Hematopoietic multipotent progenitor cell treated with erythropoietin and hydrocortisone succinate and interleukin-3 and kit ligand, for 6 days (in vitro differentiated cells): ENCODE results near the gene RFPL4A.
"Not testable (repeated sequence)": the region's sequence is repeated elsewhere in the genome, so short reads cannot be mapped to it uniquely, and the experiment has no call there.

ENCODE experiments used
- DNase-seq: peaks from one replicate; pipeline ENCODE4 v3.0.0-alpha.2; 2015

Gene RFPL4A

DNA sequence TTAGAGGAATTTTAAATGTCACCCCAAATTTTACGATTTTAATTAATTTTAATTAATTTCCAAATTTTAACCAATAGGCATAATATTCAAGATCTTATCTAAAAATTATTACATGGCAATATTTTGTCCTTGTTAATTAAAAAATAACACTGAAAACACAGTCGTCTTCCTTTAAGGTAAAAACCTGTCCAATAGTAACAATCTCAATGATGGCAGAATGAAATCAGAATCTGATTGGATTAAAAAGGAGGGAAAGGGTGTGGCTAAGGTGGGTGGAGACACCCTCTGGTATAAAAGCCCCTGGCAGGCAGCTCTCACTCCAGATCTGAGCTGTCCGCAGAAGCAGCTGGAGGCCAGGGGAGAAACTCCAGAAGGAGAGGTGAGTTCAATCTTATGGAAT lies at the start of gene RFPL4A:
TSS of gene RFPL4A (plus strand) at position 301 of the 400 bp plus-strand sequence. CDS start 2,704 bp downstream, outside the sequence.
- not testable (repeated sequence) for DNase-seq

DNA sequence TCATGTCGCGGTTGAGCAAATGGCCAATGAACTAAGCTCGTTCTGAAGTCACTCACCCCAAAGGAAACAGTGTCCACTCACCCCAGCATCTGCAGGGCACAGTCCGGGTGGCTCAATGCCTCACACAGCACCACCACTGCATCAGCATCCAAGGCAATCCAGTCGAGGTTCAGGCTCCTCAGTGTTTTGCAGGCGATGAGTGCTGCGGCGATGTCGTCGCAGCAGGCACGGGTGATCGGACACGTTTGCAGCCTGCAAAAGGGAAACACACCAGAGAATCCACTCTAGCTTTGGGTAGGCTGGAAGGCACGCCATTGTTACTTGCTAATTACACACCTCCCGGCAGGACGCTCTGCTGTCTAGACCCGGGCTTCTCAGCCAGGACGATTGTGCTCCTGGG lies 47.2 kb upstream of the RFPL4A start:
- DNase-seq = no peak

DNA sequence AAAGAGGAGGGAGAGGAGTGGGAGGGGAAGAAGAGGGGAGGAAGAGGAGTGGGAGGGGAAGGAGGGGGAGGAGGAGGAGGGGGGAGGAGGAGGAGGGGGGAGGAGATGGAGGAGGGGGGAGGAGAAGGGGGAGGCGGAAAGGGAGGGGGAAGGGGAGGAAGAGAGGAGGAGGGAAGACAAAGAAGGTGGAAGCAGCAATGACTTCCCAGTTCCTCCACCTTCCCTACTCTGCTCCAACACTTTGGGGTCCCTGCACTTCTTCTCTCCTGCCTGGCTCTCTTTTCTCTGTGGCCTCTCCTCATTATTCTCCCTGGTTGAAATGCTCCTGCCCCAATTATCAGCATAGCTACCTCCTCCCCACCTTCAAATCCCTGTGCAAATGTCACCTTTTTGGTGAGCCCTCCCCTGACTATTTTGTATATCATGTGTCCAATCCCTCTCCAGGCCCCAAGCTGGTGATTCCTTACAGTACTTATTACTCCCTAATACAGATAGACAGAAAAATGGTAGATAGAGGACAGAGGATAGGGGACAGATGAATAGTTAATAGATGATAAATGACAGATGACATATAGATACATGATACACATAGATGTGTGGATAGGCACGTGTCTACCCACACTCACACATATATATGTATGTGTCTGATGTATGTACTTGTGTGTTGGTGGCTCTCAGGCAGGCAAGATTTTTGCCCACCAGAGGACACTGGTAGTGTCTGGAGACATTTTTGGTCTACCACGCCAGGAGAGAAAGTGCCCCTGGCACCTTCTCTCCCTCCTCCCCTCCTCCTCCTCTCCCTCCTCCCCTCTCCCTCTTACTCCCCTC lies 45.9 kb upstream of the RFPL4A start:
- no peak for DNase-seq

DNA sequence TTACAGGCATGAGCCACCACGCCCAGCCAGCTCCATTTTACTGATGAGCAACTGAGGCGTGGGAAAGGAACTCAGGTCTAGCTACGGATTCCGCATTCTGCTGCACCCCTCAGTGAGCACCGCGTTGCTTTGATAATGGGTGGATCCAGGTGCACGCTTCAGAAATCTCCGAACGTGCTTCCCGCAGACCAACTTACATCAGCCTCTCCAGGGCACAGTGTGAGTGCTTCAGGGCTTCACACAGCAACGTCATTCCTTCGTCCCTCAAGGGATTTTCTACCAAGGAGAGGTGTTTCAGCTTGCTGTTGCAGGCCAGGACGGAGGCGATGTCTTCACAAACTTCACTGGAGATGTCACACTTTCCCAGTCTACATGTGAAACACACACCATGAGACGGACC lies 42.4 kb upstream of the RFPL4A start:
- no peak for DNase-seq

DNA sequence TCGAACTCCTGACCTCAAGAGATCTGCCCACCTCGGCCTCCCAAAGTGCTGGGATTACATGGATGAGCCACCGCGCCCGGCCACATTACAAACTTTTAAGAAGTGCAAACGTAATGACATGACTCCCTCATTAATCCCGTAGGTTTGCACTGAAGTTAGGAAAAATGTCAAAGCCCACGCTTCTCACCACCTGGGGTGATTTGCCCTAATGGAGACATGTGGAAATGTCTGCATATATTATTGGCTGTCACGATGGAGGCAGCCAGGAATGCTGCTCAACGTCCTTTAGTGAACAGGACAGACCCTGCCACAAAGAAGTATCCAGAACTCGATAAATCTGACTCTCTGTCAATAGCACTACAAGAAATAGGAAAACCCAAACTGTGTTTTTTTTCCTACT lies 41.6 kb upstream of the RFPL4A start:
- DNase-seq = no peak

DNA sequence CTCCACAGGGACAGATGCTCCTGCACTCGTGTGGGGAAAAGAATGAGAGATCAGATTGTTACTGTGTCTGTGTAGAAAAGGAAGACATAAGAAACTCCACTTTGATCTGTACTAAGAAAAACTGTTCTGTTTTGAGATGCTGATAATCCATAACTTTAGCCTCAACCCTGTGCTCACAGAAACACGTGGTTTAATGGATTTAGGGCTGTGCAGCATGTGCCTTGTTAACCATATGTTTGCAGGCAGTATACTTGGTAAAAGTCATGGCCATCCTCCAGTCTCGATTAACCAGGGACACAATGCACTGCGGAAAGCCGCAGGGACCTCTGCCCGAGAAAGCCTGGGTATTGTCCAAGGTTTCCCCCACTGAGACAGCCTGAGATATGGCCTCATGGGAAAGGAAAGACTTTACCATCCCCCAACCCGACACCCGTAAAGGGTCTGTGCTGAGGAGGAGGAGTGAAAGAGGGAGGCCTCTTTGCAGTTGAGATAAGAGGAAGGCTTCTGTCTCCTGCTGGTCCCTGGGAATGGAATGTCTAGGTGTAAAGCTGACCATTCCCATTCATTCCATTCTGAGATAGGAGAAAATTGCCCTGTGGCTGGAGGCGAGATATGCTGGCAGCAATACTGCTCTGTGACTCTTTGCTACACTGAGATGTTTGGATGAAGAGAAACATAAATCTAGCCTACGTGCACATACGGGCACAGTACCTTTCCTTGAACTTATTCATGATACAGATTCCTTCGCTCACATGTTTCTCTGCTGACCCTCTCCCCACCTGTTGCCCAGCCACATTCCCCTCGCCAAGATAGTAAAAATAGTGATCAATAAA lies 40.8 kb upstream of the RFPL4A start:
- not testable (repeated sequence) for DNase-seq

DNA sequence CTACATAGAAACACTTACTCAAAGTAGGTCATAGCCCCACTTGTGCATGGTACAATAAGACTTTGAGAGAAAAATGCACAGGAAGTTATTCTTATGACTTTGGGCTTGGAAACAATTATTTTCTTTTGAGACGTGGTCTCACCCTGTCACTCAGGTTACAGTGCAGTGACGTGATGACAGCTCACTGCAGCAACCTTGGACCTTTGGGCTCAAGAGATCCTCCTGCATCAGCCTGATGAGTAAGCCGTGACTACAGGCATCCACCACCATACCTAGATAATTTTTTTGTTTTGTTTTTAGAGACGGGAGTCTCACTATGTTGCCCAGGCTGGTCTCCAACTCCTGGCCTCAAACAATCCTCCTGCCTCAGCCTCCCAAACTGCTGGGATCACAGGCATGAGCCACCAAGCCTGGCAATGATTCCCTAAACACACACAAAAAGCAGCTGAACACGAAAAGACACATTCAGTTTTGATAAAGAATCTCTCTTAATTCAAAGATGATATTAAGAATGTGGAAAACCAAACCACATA lies 38.6 kb upstream of the RFPL4A start:
- DNase-seq = no peak

DNA sequence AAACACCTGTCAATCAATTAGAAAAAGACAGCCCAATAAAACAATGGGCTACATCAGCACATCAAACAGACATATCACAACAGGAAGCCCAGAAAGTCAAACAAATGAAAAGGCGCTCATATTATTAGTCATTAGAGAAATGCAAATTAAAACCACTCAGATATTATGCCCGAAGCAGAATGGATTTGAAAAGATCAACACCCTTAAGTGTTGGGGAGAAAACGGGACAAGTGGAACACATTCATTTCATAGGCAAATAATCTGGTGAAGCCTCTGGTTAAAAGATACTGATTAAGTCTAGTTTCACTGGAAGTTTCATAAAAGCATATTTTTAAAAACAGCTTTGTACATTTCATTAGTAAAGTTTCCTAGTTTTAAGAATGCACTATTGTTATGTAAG lies 38.1 kb upstream of the RFPL4A start:
- DNase-seq = no peak

DNA sequence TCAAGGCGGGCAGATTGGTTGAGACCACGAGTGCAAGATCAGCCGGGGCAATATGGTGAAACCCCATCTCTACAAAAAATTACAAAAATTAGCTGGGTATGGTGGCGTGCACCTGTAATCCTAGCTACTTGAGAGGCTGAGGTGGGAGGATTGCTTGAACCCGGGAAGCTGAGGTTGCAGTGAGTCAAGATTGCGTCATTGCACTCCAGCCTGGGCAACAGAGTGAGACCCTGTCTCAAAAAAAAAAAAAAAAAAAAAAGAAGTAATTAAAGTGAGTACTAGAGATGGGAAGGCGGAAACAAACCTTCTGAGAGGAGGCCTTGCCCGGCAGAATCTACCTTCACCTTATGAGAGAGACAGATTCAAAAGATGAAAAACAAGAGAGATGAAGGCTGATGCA lies 35.4 kb upstream of the RFPL4A start:
- no peak for DNase-seq

DNA sequence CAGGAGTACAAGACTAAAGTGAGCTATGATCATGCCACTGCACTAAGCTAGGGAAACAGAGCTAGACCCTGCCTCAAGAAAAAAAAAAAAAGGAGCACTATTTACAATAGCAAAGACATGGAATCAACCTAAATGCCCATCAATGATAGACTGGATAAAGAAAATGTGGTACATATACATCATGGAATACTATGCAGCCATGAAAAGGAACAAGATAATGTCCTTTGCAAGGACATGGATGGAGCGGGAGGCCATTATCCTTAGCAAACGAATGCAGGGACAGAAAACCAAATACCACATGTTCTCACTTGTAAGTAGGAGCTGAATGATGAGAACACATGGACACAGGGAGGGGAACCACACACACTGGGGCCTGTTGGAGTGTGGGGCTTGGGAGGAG lies 28.5 kb upstream of the RFPL4A start:
- not testable (repeated sequence) for DNase-seq

DNA sequence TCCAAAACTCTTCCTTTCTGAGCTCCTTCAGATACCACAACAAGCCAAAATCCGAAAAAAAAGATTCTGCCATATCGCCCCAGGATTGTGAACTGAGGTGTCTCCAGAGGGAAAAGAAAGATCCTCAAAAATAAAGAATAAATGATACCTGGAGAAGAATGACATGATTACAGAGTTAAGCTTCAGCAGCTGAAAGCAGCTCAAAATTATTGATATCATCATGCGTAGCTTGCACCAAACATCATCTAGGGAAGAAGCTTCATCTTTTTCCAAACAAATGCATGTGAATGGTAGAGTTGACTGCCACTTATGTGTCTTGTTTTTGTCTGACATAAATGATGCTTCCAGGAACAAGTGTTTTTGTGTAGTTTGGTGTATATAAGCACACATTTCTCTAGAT lies 20.6 kb upstream of the RFPL4A start, which contains the start of gene NLRP9:
TSS of gene NLRP9 (minus strand) at position 101 of the 400 bp plus-strand sequence. CDS start at position 73, 28 bp downstream.
- no peak for DNase-seq

DNA sequence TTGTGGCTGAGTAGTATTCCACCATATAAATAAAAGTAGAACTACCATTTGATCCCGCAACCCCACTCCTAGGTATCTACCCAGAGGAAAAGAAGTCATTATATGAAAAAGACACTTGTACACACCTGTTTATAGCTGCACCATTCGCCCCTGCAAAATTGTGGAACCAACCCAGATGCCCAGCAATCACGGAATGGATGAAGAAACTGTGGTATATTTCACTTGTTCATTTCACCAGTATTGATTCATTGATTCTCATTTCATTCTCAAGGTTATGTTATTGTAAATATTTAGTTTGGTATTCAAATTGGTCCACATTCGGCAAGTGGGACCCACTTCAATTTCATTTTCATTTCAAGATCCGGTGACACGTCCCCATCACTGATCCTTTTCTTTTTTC lies 8.2 kb upstream of the RFPL4A start:
- no peak for DNase-seq

DNA sequence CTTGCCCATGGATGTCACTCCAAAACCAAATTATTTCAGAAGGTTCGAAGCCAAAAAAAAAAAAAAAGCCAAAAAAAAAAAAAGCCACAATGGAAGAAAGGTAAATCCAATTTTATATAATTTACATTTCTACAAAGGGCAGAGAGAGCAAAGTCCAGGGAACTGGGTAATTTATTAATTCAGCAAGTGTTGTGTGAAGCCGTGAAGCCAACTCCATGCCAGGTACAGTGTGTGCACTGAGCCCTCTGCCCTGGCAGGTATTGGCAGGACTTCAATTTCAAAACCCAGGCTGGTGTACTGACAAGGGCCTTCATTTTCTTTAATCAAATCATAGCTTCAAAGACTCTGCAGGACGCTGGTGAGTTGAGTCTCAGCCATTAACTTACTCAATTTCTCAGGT lies 5.5 kb upstream of the RFPL4A start:
- no peak for DNase-seq

DNA sequence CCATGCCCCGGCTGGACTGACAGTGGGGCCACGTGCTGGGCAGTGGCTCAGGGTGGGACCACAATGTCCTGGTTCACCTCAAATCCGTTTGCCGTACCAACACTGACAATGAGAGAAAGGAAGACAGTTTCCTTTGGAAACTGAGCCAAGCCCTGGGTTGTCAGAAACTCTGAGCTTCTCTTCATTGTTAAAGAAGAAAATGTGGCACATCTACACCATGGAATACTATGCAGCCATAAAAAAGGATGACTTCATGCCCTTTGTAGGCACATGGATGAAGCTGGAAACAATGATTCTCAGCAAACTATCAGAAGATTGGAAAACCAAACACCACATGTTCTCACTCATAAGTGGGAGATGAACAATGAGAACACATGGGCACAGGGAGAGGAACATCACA lies 2.1 kb upstream of the RFPL4A start:
- not testable (repeated sequence) for DNase-seq

DNA sequence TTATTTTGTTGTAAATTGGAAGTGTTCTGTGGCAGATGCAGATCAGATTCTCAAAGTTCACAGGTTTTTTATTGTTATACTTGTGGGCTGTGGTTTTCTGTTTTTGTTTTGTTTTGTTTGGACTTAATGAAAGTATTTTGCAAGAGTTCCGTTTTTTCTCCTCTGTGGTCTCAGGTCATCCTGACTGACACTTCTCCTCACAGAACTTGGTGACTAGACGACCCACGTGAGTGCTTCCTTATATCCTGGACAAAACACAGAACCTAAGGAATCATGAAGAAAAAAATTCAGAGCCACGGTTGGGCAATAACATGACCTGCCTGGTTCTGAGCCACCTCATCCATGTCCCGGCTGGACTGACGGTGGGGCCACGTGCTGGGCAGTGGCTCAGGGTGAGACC lies 7.6 kb downstream of the RFPL4A start:
- no peak for DNase-seq

DNA sequence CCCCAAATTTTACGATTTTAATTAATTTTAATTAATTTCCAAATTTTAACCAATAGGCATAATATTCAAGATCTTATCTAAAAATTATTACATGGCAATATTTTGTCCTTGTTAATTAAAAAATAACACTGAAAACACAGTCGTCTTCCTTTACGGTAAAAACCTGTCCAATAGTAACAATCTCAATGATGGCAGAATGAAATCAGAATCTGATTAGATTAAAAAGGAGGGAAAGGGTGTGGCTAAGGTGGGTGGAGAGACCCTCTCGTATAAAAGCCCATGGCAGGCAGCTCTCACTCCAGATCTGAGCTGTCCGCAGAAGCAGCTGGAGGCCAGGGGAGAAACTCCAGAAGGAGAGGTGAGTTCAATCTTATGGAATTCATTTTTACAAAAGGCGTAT lies 9.9 kb downstream of the RFPL4A start, which contains the start of gene RFPL4AL1:
TSS of gene RFPL4AL1 (plus strand) at position 301 of the 400 bp plus-strand sequence. CDS start 2,687 bp downstream, outside the sequence.
- not testable (repeated sequence) for DNase-seq

DNA sequence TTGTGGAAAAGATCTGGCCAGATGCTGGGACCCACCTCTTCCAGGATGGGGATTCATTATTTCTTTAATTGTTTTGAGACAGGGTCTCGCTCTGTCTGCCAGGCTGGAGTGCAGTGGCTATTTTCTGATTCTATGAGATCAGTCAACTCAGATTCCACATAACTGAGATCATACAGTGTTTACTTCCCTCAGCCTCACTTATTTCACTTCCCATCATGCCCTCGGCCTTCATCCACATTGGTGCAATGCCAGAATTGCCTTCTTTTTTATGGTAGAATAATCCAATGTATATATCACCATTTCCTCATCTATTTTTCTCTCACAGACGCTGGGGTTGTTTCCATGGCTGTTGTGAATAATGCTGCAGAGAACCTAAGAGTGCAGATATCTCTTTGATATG lies 10.7 kb downstream of the RFPL4A start:
- DNase-seq = not testable (repeated sequence)

DNA sequence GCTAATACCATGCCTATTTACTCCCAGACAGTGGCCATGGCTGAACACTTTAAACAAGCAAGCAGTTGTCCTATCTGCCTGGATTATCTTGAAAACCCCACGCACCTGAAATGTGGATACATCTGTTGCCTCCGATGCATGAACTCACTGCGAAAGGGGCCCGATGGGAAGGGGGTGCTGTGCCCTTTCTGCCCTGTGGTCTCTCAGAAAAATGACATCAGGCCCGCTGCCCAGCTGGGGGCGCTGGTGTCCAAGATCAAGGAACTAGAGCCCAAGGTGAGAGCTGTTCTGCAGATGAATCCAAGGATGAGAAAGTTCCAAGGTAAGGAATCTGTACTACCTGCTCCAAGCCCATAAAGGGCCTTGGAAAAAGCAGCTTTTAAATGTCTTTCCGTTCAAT lies 18.6 kb downstream of the RFPL4A start:
- peak; percentile 17 for DNase-seq

DNA sequence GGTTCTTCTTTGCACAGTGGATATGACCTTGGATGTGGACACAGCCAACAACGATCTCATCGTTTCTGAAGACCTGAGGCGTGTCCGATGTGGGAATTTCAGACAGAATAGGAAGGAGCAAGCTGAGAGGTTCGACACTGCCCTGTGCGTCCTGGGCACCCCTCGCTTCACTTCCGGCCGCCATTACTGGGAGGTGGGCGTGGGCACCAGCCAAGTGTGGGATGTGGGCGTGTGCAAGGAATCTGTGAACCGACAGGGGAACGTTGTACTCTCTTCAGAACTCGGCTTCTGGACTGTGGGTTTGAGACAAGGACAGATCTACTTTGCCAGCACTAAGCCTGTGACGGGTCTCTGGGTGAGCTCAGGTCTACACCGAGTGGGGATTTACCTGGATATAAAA lies 19.4 kb downstream of the RFPL4A start:
- DNase-seq = no peak

DNA sequence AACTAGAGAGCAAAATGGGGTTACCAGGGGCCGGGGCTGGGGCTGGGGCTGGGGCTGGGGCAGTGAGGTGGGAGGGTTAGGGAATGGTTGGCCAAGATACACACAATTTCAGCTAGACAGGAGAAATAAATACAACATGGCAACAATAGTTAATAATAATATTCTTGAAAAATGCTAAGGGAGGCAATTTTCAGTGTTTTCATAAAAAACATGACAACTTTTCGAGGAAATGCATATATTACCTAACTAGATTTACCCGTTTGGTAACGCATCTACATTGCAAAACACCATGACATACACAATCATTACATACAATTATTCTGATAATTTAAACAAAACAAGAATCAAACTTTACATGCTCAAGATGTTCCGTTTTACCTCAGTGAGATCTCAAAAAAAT lies 22.2 kb downstream of the RFPL4A start:
- no peak for DNase-seq

DNA sequence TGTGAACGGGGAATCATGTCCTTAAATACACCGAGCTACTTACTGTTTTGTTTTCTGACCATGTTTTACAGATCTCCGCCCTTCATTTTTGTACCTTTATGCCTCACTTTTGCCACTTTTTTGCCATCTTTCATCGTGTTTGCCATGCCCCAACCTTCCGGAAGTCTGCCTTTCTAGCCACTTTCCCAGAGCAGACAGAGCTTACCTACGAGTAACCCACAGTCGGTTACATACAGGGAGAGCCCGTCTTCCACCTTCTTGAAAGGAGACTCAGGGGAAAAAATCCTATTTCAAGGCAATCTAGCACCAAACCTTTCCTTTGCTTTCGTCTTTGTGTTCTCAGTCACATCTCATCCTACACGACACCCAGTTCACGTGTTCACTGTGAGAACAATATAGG lies 36.1 kb downstream of the RFPL4A start:
- DNase-seq = no peak

DNA sequence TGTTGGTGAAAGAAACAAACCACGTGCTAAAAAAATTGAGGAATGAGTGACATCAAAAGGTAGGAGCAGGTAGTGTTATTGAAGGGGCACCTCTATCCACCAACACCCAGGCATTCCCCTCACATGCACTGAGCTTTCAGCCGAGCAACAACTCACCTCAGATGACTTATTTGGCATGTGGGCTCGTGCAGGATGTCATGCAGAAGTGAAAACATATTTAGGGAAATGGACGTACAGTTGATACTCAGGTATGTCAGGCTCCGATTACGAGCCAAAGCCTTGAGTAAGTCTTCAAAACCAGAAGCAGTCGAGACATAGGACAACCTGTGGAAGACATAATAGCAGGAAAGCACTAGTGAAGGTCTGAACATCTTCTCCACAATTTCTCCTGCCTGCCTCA lies 42.5 kb downstream of the RFPL4A start:
- DNase-seq = no peak

DNA sequence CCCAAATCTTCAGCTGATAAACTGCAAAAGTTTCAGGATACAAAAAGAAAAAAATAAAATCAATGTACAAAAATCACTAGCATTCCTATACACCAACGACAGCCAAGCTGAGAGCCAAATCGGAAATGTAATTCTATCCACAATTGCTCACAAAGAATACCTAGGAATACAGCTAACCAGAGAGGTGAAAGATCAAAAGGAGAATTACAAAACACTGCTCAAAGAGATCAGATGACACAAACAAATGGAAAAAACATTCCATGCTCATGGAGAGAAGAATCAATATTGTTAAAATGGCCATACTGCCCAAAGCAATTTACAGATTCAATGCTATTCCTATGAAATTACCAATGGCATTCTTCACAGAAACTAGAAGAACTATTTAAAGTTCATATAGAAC lies 43.4 kb downstream of the RFPL4A start:
- DNase-seq = no peak
